NCI-H187 (cell line): Measurements from ENCODE around the gene ARHGAP8.
"Not testable (repeated sequence)": the region's sequence is repeated elsewhere in the genome, so short reads cannot be mapped to it uniquely, and the experiment has no call there.

Source experiments
- DNase-seq, 2 experiments: peaks; one replicate each; lab custom pipeline; 2025; lab: John Stamatoyannopoulos, UW

The ARHGAP8 gene

DNA sequence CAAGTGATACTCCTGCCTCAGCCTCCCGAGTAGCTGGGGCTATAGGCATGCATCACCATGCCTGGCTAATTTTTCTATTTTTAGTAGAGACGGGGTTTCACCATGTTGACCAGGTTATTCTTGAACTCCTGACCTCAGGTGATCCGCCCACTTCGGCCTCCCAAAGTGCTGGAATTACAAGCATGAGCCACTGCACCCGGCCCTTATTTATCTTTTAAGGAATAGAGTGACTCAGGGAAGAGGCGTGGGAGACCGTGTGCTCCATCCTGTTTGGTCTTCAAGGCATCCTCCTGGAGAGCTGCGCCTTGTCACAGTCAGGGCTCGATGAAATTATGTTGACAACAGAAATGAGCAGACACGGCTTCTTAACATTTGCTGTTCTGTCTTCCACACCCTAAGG is 12.7 kb upstream of the ARHGAP8 start:
- not testable (repeated sequence) for DNase-seq

DNA sequence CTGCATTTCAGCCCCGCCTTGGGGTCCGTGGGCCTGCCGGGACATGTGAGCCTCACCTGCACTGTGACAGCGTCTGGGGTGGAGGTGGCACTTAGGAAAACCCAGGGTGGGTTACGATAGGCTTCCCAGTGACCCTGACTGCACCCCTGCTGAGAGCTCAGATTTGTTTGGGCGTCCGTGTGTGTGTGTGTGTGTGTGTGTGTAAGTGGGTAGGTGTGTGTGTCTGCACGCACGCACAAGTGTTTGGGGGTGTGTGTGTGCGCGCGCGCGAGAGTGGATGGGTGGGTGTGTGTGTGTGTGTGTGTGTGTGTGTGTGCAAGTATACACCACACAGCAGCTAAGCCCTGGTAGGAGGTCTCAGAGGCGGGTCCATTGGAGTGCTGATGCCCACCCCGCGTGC is 12.1 kb upstream of the ARHGAP8 start:
- no peak for DNase-seq

DNA sequence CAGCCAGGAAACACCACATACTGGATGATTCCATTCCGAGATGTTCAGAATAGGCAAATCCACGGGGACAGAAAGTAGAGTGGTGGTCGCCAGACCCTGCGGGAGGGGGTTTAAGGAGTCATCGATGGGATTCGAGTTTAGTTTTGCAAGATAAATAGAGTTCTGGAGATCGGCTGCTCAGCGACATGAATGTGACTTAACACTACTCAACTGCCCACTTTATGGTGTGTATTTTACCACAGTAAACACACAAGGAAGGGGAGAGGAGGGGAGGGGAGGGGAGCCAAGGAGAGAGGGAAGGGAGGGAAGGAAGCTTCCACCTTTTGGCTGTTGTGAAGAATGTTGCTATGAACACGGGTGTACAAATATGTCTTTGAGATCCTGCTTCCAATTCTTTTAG is 10.4 kb upstream of the ARHGAP8 start:
- DNase-seq, result no peak

DNA sequence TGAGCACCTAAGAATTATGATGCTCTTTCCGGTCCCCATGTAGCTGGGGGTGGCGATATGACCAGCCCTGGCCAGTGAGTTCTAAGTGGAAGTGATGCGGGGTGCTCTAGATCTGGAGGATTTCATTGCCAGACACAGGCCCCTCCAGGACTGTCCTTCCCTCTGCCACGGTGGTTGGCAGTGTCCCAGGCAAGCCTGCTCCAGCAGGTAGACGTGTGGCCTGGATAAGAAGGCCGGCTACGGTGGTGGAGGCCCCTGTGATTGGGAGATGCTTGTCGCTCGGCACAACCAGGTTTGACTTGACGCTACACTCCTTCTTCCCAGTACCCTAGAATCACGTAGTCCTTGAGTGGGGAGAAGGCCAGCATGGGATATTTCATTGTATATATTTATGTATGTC is 9.1 kb upstream of the ARHGAP8 start:
- no peak for DNase-seq

DNA sequence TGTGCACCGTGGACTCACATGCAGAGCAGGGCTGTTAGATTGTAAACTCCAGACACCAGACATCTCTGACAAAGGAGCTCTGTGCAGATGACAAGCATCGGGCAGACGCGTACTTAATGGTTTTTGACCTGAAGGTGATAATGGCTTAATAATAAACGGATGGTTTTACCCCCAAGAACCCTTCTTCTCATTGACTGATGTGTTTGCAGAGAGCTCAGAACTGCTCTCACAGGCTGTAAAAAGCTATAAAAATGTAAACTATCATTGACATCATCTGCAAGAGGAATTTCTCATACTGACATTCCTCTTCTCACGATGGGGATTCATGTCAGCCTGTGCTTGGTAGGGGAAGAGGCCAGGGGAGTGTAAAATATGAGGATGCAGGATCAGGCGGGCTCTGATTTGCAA is 8.6 kb upstream of the ARHGAP8 start:
- no peak for DNase-seq

DNA sequence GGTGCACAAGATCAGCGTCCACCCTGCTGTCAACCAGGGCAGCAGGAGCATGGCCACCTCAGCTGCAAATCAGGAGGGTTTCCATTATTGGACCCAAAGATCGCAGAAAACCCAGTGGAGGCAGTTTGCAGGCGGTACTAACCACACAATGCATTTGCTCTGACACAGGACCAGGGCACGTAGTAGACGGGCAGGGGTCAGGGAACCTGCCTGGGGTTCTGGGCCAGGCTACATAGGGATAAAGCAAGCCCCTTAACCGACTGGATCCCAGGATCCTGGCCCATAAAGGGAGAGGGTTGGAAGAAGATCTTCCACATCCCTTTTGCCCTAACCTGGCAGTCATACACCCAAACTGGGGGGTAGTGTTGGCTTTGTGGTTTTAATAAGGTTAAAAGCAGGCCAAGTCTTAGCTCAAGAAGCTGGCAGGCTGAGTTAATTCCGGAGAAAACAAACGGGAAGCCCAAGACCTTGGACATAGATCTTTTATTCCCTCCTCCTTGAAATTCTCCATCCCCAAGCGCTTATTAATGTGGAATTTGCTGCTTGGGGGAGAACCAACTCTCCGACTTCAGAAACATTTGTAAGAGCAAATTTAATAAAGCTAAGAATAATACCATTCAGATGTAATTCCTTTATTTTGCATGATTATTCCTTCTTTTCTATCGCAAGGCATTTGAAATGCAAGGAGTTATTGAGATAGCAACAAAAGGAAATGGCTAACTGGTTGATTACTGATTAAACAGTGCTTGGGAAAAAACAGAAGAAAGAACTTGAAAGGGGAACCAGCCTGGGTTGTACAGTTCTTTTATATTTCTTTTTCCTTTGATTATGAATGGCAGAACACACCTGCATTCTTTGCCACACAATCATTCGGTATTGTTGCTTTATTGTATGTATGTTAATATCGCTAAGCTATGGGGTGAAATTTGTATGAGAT is 6.3 kb upstream of the ARHGAP8 start:
- no peak for DNase-seq

DNA sequence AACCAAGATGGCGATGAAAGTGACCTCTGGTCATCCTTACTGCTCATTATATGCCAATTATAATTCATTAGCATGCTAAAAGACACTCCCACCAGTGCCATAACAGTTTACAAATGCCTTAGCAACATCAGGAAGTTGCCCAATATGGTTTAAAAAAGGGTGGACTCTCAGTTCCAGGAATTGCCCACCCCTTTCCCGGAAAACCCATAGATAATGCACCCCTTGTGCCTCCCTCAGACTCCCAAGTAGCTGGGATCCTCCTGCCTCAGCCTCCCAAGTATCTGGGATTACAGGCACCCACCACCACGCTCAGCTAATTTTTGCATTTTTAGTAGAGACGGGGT is 4.6 kb upstream of the ARHGAP8 start:
- DNase-seq, result not testable (repeated sequence)

DNA sequence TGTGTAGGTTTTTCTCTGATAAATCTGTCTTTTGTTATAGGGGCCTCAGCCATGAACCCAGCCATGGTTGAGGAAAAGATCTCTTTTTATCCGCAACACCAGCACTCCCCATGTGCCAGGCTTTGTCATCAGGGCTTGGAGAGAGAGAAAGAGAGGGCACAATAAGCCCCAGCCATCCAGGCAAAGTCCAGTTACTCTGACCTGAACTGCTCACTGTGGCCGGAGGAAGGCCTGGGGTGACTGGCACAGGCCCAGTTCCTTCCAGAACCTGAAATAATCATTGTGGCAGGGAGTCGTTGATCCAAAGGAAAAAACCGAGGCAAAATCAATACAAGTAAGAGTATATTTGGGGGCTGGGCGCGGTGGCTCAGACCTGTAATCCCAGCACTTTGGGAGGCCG is 3.9 kb upstream of the ARHGAP8 start:
- DNase-seq, result no peak

DNA sequence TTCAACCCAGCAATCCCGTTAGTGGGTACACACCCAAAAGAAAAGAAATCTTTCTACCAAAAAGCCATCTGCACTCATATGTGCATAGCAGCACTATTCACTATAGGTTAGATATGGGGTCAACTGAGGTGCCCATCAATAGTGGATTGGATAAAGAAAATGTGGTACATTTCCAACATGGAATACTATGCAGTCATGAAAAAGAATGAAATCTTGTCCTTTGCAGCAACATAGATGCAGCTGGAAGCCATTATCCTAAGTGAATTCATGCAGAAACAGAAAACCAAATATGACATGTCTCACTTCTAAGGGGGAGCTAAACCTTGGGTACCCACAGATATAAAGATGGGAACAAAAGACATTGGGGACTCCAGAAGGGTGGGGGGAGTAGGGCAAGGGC is 1.9 kb upstream of the ARHGAP8 start:
- DNase-seq, result no peak

DNA sequence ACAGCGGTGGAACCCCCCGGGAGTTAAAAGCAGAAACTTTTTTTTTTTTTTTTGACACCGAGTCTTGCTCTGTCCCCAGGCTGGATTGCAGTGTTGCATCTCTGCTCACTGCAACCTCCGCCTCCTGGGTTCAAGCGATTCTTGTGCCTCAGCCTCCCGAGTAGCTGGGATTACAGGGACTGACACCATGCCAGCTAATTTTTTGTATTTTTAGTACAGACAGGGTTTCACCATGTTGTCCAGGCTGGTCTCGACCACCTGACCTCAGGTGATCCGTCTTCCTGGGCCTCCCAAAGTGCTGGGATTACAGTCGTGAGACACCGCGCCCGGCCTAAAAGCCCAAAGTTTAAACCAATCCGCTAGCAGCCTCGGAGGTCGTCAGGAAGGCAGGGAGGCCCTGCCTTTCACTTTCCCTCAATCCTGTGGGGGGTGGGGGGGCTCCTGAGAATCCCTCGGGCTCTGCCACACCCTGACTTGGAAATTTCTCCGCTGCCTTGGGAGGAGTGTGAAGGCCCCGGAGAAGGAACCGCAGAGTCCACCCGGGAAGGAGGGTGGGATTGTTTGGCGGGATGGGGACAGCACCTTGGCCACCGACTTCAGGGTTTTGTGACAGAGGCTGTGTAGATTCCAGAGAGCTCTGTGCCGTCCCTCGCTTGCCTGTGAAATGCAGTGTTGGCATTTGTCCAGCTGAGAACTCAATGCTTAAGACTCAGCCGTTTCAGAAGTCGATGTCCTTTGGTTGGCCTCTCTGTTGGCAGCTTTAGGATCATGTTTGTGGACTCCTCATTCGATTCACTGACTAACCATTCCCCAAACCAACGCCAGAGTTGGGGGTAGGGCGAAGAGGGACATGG is 1.0 kb downstream of the ARHGAP8 start:
- DNase-seq, result no peak

DNA sequence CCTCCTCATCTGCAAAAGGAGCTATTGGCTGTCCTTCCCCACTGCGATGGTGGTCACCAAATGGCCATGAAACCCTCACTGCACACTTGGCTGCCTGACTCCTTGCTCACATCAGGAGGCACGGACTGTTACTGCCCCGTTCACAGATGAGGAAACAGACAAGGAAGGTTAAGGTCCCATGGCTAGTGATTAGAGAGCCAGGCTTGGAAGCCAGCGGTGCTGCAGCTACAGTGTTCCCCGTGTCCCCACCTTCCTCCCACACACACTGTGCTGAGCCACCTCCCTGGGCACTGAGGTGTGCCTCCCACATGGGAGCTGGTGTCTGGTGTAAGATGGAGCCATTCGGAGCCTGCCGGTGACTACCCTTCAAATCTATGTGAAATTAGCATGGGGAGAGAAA is 2.6 kb downstream of the ARHGAP8 start:
- DNase-seq, result no peak

DNA sequence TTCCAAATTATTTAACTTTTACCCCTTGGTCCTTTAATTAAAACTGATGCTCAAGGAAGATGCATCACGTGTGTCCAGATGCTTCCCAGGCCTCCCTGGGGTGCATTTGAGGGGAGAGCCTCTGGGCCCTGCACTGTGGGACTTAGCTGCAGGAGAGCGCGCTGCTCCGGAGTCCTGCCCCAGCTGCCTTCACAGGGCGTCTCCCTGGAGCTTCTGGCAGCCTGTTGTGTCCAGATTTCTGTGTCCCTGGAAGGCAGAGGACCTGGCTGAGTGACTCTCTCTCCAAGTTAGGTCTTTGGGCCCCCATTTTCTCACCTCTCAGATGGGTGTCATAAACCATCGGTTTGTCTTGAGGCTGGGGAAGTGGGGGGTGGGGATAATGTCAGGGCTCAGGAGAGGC is 3.0 kb downstream of the ARHGAP8 start:
- no peak for DNase-seq

DNA sequence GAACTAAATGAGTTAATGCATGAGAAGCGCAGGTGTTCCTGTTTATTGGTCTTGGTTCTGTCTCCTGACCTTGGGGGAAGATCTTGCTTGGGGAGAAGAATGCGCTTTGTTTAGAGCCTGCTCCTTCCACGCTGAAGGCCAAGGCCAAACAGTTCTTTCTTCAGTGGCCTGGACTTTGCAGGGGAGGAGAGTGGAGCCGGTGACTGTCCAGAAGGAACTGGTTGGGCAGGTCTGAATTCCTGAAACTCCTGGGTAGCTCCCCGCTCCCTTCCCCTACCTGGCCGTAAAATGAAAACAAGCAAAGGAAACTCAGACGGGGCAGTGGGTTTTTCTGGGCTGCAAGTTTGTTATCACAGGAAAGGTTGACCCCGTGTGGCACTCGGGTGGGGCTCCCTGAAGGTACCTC is 3.6 kb downstream of the ARHGAP8 start:
- no peak for DNase-seq

DNA sequence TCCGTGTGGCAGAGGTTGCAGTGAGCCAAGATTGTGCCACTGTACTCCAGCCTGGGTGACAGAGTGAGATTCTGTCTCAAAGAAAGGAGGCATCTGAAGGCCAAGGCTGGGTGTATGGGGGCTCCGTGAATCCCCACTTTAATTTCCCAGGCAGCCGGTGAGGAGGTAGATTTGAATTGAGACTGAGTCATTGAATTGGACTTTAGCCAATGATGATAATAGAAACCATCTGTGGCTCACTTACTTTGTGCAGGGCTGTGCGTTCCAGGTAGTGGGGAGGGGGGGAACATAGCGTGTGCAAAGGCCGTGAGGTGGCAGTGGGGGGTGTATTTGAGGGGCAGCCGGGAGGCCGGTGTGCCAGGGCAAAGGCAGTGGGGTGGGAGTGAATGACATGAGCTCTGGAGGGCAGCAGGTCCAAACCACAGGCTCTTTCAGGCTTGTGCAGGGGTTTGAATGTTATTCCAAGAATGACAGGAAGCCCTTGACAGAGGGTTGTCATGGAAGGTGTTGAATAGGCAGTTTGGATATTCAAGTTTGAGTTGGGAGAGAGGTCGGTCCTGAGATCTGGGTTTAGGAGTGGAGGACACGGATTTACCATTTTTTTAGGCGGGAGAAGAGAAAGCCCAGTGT is 6.1 kb downstream of the ARHGAP8 start:
- no peak for DNase-seq

DNA sequence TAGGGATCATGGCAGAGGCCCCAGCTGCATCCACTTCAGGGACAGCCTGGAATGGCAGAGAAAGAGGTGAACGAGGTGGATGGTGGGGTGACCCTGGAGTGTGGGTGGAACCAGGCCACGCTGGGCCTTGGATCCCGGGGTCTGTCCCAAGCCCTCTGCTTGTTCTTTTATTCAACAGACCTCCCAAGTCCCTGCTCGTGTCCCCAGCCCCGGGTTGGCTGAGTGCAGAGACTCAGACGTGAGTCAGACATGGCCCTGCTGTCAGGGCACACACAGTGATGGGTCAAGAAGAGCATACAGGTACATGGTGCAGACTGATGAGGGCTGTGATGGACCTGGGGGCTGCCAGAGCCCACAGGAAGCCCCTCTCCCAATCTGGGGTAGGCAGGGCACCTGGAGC is 6.6 kb downstream of the ARHGAP8 start:
- DNase-seq, result no peak

DNA sequence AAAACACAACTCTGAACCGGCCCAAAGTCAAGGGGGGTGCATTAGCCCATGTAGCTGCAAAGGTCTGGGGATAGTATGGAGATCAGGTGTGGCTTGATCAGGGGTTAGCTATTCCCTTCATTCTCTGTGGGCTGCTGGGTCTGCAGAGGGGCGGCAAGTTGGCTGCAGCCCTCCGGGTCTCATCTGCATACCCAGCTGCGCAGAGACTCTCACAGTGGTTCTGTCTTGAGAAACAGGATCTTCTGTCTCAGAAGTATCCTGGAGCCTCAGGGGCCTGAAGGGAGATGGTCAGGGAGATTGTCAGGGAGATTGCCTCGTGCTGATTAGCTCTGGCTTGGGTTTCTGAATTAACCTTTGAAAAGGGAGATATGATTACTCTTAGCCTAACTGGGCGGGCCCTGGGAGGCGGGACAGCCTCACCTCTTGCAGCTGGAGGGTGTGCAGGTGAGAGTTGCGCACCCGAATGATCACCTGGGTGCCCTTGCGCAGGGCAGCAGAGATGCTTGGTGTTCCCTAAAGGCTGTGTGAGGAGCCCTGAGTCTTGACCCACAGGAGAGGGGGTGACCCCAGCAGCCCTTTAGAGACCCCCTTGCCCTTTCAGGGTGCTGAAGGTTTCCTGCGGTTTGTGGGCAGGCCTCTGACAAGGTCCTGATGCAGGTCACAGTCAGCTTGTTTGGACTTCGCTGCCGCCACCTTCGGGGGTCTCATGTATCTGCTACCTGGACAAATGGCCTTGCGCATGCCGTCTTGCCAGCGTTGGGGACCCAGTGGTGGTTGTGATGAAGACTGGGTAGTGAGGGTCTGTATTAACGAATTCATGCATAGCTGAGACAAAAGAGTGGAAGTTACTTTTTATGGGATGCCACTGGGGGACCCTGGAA is 7.3 kb downstream of the ARHGAP8 start:
- no peak for DNase-seq

DNA sequence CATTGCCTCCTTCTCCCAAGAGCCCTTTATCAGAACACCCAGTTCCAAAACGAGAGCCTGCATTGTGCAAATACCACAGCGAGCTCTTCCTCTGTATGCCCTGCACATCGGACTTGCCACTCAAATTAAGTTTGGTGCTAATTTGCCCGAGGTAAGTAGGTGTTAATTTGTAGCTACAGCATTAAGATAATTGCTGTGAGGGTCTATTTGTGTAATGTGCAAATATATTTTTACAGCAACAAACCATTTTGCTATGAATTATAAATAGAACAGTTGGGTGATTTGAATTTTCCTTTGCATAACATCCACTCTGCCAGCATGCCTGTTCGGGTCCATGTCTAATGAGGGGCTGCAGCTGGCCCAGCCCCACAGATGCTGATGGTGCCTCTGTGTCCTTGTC is 8.1 kb downstream of the ARHGAP8 start:
- DNase-seq, result no peak

DNA sequence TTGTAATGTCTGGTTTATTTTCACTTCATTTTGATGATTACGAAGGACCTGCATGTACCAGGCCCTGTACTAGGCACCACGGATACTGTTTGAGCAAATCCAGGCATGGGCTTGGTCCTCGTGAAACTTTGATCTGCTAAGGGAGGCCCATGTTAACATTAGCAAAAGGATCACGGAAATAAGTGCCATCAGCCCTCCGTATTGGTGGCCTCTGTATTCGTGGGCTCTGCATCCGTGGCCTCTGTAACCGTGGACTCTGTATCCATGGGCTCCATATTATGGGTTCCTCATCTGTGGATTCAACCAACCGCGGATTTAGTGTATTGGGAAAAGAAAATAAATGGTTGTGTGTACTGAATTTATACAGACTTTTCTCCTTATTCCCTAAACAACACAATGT is 8.7 kb downstream of the ARHGAP8 start:
- no peak for DNase-seq

DNA sequence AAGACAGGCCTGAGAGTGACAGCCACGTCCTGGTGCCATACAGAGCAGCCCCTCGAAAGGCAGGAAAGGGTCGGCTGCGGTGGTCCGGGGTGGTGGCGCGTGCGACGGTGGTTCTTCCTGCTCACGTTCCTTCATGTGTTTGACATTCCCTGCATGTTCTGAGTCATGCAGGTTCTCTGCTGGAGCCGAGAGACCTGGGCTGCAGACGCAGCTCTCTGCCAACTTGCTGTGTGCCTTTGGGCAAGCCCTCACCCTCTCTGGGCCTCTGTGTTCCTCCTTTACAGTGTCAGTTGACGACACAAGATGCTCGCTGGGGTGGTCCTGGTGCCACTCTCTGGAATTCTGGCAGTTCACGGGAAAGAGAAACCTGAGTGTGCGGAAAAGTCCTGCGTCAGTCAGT is 12.0 kb downstream of the ARHGAP8 start:
- DNase-seq, result no peak

DNA sequence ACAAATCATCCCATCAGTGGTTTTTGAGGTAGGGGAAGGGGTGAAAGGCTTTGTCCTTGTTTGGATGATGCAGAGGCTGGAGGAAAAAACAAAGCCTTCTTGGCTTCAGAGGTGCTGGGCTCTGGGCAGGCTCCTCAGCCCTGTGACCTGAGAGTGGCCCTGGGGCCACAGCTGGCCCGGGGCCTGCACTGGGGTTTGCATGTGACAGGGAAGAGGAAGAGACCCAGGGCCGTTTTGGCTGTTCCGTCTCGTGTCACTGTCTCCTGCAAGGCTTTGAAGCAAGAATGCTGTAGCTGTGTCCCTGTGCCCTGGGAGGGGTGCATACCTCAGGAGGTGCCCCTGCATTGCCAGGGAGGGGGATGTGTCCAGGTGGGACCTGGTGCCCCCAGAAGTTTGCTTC is 12.6 kb downstream of the ARHGAP8 start:
- DNase-seq, result no peak

DNA sequence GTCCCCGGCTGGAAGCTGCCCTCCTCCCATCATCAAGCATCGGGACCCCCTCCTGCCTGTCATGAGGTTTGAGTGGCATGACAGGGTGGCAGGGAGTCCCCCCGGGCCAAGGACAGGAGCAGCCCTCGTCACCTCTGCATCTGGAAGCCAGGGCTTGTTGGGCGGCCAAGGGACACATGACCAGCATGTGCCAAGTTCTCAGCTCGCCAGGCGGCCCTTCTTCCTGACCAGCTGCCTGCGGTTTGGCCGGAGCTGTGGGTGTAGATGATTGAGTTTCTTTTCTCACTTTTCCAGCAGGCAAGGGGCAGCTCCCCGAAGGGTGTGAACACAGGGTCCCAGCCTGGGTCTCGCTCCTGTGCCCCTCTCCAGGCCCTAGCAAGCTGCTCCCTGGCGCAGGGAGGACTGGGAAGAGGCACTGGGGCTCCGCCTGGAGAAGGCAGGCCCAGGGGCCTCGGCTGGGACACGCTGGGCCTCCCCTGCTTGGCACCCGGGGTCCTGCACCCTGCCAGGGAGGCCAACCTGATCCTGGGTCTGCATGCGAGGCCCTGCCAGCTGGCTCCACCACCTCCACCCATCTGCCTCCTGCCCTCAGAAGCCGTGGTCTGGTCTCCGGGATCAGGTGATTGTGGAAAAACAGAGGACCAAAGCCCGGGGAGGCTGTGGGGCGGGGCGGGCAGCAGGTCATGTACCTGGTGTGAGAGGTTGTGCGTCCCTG is 13.4 kb downstream of the ARHGAP8 start:
- no peak for DNase-seq
